ENCODE data around the gene FAM83C.

FAM83C gene

DNA sequence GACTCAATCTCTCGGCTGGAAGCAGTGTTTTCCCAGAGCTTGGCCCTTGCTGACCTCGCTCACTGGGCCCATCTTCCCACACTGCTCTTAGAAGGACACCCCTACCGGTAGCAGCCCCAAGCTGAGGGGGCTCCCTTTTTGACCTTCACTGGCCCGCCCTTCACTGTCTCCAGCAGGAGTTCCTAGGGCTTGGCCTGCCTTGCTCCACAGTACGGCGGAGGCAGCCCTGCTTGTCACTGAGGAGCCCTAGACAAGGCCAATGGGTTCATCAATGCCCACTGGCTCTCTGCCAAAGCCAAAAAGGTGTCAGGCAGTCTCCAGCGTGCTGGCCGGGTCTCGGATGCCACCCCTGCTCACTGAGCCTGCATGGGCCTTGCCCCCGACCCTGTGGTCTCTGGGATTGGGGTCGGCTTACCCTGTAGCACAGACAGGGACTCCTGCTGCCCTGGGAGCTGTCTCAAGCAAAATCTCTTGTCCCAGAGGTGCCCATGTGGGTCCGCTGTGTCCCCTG lies 16.4 kb downstream of the FAM83C start:
- no peak for DNase-seq (ENCODE audit: low read depth)
- TF ChIP-seq CTCF (conservative IDR thresholded peaks at IDR 0.05; ENCODE audit: low read length) = no peak
- H3K4me3 ChIP-seq (ENCODE audit: low read length) = no peak overlapping the region

- no peak overlapping the region for H3K4me3 ChIP-seq (ENCODE audit: low read length)
- no peak for TF ChIP-seq CTCF (conservative IDR thresholded peaks at IDR 0.05; ENCODE audit: low read length)
- DNase-seq (ENCODE audit: low read depth) = no peak
These were observed 17.8 kb downstream of the FAM83C start for GRCh38 chr20:35274172-35275092.

DNA sequence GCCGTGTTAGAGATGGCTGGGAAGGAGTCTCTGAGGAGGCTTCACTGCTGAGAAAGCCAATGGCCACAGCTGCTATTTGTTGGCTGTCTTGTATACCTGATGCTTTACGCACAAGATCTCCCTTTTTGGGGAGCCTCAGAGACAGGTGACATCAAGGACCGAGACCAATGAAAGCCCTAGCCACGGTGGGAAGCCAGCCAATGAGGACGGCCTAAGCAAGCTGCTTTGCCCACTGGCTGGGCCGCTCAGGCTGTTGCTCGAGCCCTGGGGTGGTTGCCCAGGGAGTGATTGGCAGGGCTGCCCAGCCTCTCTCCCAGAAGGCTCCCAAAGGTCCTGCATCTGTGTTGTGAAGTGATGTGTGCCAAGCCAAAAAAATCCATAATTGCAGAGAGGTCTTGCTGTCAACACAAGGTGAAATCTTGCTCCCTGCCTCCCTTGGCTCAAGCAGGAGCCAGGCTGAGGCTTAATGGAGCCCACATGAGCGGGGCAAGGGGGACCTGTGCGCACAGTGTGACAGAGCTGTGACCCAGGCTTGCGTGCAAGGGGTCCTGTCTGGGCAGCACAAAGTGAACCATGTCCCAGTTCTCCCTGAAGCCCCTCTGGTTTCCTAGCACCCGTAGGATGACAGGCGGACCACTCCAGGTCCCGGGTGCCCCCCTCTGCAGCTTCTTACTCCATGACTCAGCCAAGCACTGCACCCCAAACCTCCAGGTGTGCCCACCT lies 18.6 kb downstream of the FAM83C start:
- TF ChIP-seq CTCF (conservative IDR thresholded peaks at IDR 0.05; ENCODE audit: low read length) = no peak
- DNase-seq (ENCODE audit: low read depth) = no peak
- H3K4me3 ChIP-seq (ENCODE audit: low read length) = no peak overlapping the region

DNA sequence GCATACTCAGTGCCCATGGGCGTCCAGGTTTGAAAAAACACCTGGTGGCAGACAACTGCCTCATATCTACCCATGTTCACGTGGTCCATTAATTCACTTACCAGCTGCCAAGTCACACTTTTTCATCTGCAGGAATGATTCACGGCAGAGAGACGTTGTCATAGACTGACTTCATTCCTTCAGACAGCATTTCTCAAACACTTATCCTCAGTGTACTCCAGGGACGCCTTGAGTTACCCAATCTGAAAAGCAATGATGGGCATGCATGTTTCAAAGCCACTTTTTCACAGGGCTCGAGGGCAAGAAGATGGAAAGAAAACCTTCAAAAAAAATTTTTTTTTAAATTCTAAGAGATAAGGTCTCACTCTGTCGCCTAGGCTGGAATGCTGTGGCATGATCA lies 20.3 kb downstream of the FAM83C start:
- peak; percentile 39 for DNase-seq (ENCODE audit: low read depth)
- H3K4me3 ChIP-seq (ENCODE audit: low read length) = no peak overlapping the region

GRCh38 chr20:35271073-35271882 lies 20.9 kb downstream of the FAM83C start:
- no peak for DNase-seq (ENCODE audit: low read depth)
- H3K4me3 ChIP-seq (ENCODE audit: low read length) = no peak overlapping the region
- no peak for TF ChIP-seq CTCF (conservative IDR thresholded peaks at IDR 0.05; ENCODE audit: low read length)

More for the DNA sequence above, 20.3 kb downstream of the FAM83C start:
- TF ChIP-seq CTCF (conservative IDR thresholded peaks at IDR 0.05; ENCODE audit: low read length) = no peak

DNA sequence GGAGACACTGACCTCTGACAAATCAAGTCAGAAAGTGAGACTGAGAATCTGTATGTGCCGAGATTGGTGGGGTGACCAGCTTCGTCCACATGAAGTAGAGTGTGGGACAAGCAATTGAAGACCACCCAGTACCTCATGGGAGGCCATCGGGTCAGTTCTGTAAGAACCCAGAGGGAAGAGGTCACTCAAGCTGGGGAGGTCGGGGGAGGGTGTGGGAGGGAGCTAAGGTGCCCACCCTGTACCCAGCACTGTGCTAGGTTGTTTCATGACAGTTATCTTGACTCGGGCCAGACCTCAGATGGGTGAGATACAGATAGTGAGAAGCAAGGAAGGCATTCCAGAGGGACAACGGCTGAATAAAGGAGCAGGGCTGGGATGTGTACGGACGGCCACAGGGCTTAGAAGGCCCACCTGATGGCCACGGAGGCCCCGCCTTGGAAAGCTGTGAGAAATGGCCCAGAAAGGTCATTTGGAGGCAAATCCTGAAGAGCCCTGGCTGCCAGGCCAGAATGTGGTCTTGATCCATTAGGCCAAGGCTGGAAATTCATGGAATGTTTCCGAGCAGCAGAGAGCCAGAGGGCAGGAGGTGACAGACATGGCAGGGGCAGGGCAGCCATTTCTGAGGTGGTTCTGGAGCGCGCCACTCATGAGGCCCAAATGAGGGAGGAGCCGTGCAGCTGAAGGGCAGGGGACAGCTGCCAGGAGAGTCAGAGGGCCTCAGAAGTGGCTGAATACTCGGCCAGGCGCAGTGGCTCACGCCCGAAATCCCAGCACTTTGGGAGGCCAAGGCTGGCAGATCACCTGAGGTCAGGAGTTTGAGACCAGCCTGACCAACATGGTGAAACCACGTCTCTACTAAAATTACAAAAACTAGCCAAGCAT lies 22.0 kb downstream of the FAM83C start:
- no peak for TF ChIP-seq CTCF (conservative IDR thresholded peaks at IDR 0.05; ENCODE audit: low read length)
- no peak for DNase-seq (ENCODE audit: low read depth)

More for the DNA sequence above, 22.0 kb downstream of the FAM83C start:
- no peak overlapping the region for H3K4me3 ChIP-seq (ENCODE audit: low read length)
